A549 (cell line): ENCODE measurements around the gene DDX39B. TPM values are rescaled to one million over a fixed set of nuclear protein-coding genes. Genes with fewer than 3 reads are reported as not detected.

Experiments used
- ATAC-seq, 2 experiments: fragments of 200-7000 bp in 1 of 2; fragments of >200 bp in 1 of 2; cut with Nextera tagmentation in 1 of 2; cut with Tn5 transposase in 1 of 2; 3 replicates each; pipeline versions ENCODE4 v1.8.0 to v1.9.1; 2018 to 2020; ENCODE audit warnings: mild to moderate bottlenecking in 1 of 2, moderate library complexity in 1 of 2
- CTCF ChIA-PET: fragments of 300-600 bp; sonication (Branson Sonifier 250); formaldehyde crosslinking; extraction: SDS; loops from one replicate; lab custom pipeline; 2021; ENCODE audit warnings: antibody characterized with exemption, inconsistent platforms; lab: Yijun Ruan, JAX
- POLR2A ChIA-PET: fragments of 350-600 bp; formaldehyde crosslinking; extraction: SDS; loops from one replicate; lab custom pipeline; 2021; ENCODE audit warnings: antibody characterized with exemption, inconsistent platforms; lab: Yijun Ruan, JAX
- DNase-seq, 2 experiments: peaks; one replicate each; pipeline versions ENCODE4 v3.0.0 to v3.0.0-alpha.2; 2011 to 2016; ENCODE audit warnings: low read depth in 1 of 2, low spot score in 1 of 2
- FAIRE-seq: peaks from 2 replicates; lab custom pipeline; 2011; peaks lifted over from hg19 to GRCh38; lab: Jason Lieb, UNC
- H3K27ac ChIP-seq, 2 experiments: fragments of >200 bp; sonication (Bioruptor Twin); formaldehyde crosslinking; 3 replicates each; pipeline ENCODE4 v1.5.1; 2016 to 2017
- H3K4me1 ChIP-seq: fragments of >200 bp; sonication (Bioruptor Twin); formaldehyde crosslinking; 3 replicates; pipeline ENCODE4 v1.6.1; 2016
- H3K4me2 ChIP-seq: fragments of >200 bp; sonication (Bioruptor Twin); formaldehyde crosslinking; 3 replicates; pipeline ENCODE4 v1.6.1; 2016
- H3K4me3 ChIP-seq: fragments of >200 bp; sonication (Bioruptor Twin); formaldehyde crosslinking; 3 replicates; pipeline ENCODE4 v1.5.1; 2016
- H3K9me3 ChIP-seq: fragments of >200 bp; sonication (Bioruptor Twin); formaldehyde crosslinking; 3 replicates; pipeline ENCODE4 v1.6.1; 2016
- CHD2 ChIP-seq: fragments of 150-350 bp; IDR thresholded peaks from 2 replicates; pipeline ENCODE4 v1.6.1; 2014; ENCODE audit warnings: low read length; ENCODE audit not compliant: partially characterized antibody
- EHF ChIP-seq: fragments of 250-450 bp; sonication (Bioruptor Pico); IDR thresholded peaks from 2 replicates; pipeline ENCODE4 v1.5.0; 2020; ENCODE audit warnings: mild to moderate bottlenecking
- FOSB ChIP-seq: fragments of 250-450 bp; sonication (Bioruptor Pico); IDR thresholded peaks from 2 replicates; pipeline ENCODE4 v1.5.0; 2020; ENCODE audit warnings: mild to moderate bottlenecking, moderate library complexity
- FOXS1 ChIP-seq: fragments of 250-450 bp; sonication (Bioruptor Pico); IDR thresholded peaks from 2 replicates; pipeline ENCODE4 v1.5.0; 2020; ENCODE audit warnings: mild to moderate bottlenecking, moderate library complexity
- HOXA7 ChIP-seq: fragments of 250-450 bp; sonication (Bioruptor Pico); IDR thresholded peaks from 2 replicates; pipeline ENCODE4 v1.5.0; 2020; ENCODE audit warnings: mild to moderate bottlenecking, moderate library complexity
- JUNB ChIP-seq: fragments of >200 bp; sonication (Bioruptor Twin); formaldehyde crosslinking; IDR thresholded peaks from 2 replicates; pipeline ENCODE4 v1.6.1; 2016
- NPAS2 ChIP-seq: fragments of 250-450 bp; sonication (Bioruptor Pico); IDR thresholded peaks from 2 replicates; pipeline ENCODE4 v1.8.0; 2022; ENCODE audit warnings: mild to moderate bottlenecking, moderate library complexity, borderline replicate concordance
- POLR2A ChIP-seq: IDR thresholded peaks from 2 replicates; pipeline ENCODE4 v1.6.1; 2012; ENCODE audit warnings: mild to moderate bottlenecking, low read length
- POLR2AphosphoS2 ChIP-seq: conservative IDR thresholded peaks from 2 replicates; pipeline ENCODE4 v1.6.1; 2012; ENCODE audit warnings: low read length, improper control_type of control experiment, inconsistent platforms
- RAD21 ChIP-seq, 2 experiments: fragments of >200 bp in 1 of 2; sonication (Bioruptor Twin) in 1 of 2; formaldehyde crosslinking in 1 of 2; IDR thresholded peaks in 1 of 2; conservative IDR thresholded peaks in 1 of 2; 2 replicates in 1 of 2; 3 replicates in 1 of 2; pipeline ENCODE4 v1.6.1; 2012 to 2018; ENCODE audit warnings: inconsistent platforms in 1 of 2
- RCOR1 ChIP-seq: fragments of 150-350 bp; IDR thresholded peaks from 2 replicates; pipeline ENCODE4 v1.6.1; 2014; ENCODE audit warnings: antibody characterized with exemption, low read length, low read depth
- RFX5 ChIP-seq: fragments of 450-650 bp; IDR thresholded peaks from 2 replicates; pipeline ENCODE4 v1.7.1; 2014; ENCODE audit warnings: antibody characterized with exemption, mild to moderate bottlenecking, moderate library complexity
- RNF2 ChIP-seq: fragments of 200-600 bp; sonication (generic); IDR thresholded peaks from 2 replicates; pipeline ENCODE4 v1.6.1; 2016; ENCODE audit warnings: low read depth, mild to moderate bottlenecking, antibody characterized with exemption, moderate library complexity, borderline replicate concordance
- SREBF2 ChIP-seq: fragments of 450-650 bp; IDR thresholded peaks from 2 replicates; pipeline ENCODE4 v1.6.1; 2014; ENCODE audit warnings: mild to moderate bottlenecking, moderate library complexity
- ZC3H11A ChIP-seq: fragments of 450-650 bp; IDR thresholded peaks from 2 replicates; pipeline ENCODE4 v1.6.1; 2014; ENCODE audit warnings: antibody characterized with exemption, mild to moderate bottlenecking
- ZFP36 ChIP-seq: fragments of 450-650 bp; IDR thresholded peaks from 2 replicates; pipeline ENCODE4 v1.6.1; 2014; ENCODE audit warnings: borderline replicate concordance; ENCODE audit not compliant: partially characterized antibody
- WGBS: methylation state at CpG from one replicate; pipeline ENCODE4 v1.1.6; 2017; ENCODE audit errors: missing lambda C conversion rate; 5-methylcytosine and 5-hydroxymethylcytosine counted together
- polyA plus RNA-seq, 4 experiments: library from polyadenylated mRNA; depleted of rRNA in 3 of 4; stranded (reverse); fragments of >200 nt; fragmentation: RNase III in 1 of 4; extraction: RNeasy Plus Mini Kit Qiagen cat#74134 plus additional on column Dnase treatment in 1 of 4; gene quantifications; 2 replicates in 3 of 4; 3 replicates in 1 of 4; pipeline ENCODE4 v1.2.3, GENCODE V29; 2011 to 2017
- TF ChIP-seq, protein P1 (sequence below): fragments of 200-600 bp; sonication (generic); IDR thresholded peaks from 2 replicates; pipeline ENCODE4 v1.6.1; 2016; ENCODE audit warnings: antibody characterized with exemption, mild to moderate bottlenecking, moderate library complexity
- TF ChIP-seq, protein P2 (sequence below): fragments of 250-450 bp; sonication (Bioruptor Pico); IDR thresholded peaks from 2 replicates; pipeline ENCODE4 v1.5.0; 2020; ENCODE audit warnings: low read depth, mild to moderate bottlenecking, moderate library complexity

The DDX39B gene
- polyA plus RNA-seq, 2 of the 4 experiments (the other 2 are of a cell fraction): 267 to 441 TPM

GRCh38 chr6:31569861-31570536, 28.2 kb upstream of the DDX39B start:
- H3K9me3 ChIP-seq: no peaks in the 10 kb centered on the region
- no peak overlapping the region for H3K27ac ChIP-seq
- CTCF ChIA-PET: interaction anchor here (1.2 to 4.9 kb wide), 4 partner anchors 10 to 77 kb away, joined by 3 to 30 read pairs (median 5); partner anchors contain the start of gene LST1
- TF ChIP-seq NPAS2 (CRISPR knock-in tag) (no peak), RCOR1 (no peak), FOSB (CRISPR knock-in tag) (no peak), RAD21 (conservative IDR thresholded peaks at IDR 0.05 in 1 of 2, IDR thresholded peaks at IDR 0.05 in 1 of 2) (no peak), EHF (CRISPR knock-in tag) (no peak), HOXA7 (no peak), RNF2 (no peak), RFX5 (no peak), JUNB (no peak), FOXS1 (CRISPR knock-in tag) (no peak), CHD2 (no peak), POLR2AphosphoS2 (no peak), SREBF2 (no peak)
- TF ChIP-seq, protein P1, sequence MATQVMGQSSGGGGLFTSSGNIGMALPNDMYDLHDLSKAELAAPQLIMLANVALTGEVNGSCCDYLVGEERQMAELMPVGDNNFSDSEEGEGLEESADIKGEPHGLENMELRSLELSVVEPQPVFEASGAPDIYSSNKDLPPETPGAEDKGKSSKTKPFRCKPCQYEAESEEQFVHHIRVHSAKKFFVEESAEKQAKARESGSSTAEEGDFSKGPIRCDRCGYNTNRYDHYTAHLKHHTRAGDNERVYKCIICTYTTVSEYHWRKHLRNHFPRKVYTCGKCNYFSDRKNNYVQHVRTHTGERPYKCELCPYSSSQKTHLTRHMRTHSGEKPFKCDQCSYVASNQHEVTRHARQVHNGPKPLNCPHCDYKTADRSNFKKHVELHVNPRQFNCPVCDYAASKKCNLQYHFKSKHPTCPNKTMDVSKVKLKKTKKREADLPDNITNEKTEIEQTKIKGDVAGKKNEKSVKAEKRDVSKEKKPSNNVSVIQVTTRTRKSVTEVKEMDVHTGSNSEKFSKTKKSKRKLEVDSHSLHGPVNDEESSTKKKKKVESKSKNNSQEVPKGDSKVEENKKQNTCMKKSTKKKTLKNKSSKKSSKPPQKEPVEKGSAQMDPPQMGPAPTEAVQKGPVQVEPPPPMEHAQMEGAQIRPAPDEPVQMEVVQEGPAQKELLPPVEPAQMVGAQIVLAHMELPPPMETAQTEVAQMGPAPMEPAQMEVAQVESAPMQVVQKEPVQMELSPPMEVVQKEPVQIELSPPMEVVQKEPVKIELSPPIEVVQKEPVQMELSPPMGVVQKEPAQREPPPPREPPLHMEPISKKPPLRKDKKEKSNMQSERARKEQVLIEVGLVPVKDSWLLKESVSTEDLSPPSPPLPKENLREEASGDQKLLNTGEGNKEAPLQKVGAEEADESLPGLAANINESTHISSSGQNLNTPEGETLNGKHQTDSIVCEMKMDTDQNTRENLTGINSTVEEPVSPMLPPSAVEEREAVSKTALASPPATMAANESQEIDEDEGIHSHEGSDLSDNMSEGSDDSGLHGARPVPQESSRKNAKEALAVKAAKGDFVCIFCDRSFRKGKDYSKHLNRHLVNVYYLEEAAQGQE: no peak
- TF ChIP-seq, protein P2, sequence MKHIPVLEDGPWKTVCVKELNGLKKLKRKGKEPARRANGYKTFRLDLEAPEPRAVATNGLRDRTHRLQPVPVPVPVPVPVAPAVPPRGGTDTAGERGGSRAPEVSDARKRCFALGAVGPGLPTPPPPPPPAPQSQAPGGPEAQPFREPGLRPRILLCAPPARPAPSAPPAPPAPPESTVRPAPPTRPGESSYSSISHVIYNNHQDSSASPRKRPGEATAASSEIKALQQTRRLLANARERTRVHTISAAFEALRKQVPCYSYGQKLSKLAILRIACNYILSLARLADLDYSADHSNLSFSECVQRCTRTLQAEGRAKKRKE (CRISPR knock-in tag): no peak
- TF ChIP-seq, all 56 proteins: peak for 0
- 40% methylated on average over 1 of the region's 1 CpG for WGBS
- ATAC-seq (no peak), DNase-seq (no peak), FAIRE-seq (no peak)
- H3K4me2 ChIP-seq: no peak overlapping the region
- POLR2A ChIA-PET: interaction anchor here (0.6 kb wide), 1 partner anchor 13 kb away, joined by 4 read pairs; no protein-coding TSS in a partner anchor
- H3K4me3 ChIP-seq: no peak overlapping the region
- no peaks in the 10 kb centered on the region for H3K4me1 ChIP-seq

DNA sequence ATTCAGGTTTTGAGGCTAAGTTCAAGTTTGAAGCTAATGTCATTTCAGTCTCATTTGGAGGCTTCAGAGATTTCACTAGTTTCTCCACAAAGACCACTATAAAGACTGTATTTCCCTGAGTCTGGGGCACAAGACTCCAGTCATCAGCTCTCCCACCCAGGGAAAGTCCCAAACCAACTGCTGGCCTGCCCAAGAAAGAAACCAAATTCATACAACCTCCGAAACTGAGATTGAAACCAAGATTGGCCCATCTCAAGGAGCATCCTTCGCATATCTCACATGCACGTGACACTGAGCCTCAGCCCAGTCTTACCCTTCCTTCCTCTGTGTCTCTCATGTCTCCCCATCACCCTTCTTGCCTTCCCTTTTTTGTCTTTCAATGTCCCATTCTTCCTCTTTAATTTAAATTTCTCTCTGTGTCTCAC, 26.7 kb upstream of the DDX39B start:
- Histone ChIP-seq H3K4me3 (no peak overlapping the region), H3K27ac (no peak overlapping the region), H3K4me2 (no peak overlapping the region), H3K9me3 (no peaks in the 10 kb centered on the region), H3K4me1 (no peaks in the 10 kb centered on the region)
- ATAC-seq (no peak), DNase-seq (no peak), FAIRE-seq (no peak)
- TF ChIP-seq ZFP36 (no peak), POLR2A (no peak), ZC3H11A (no peak)
- CTCF ChIA-PET: interaction anchor here (1.1 to 4.9 kb wide), 4 partner anchors 10 to 18 kb away, joined by 3 to 30 read pairs (median 4); partner anchors contain the start of gene LST1
- POLR2A ChIA-PET: no interaction called here
- 80% methylated on average over 3 of the region's 3 CpGs for WGBS
